Measurements from ENCODE around the gene UNC80. TPM values are rescaled to one million over a fixed set of nuclear protein-coding genes. Genes with fewer than 3 reads are reported as not detected.

Gene UNC80
- polyA plus RNA-seq, 3 donors, result 1.3 to 2.6 (median 2.0) TPM

DNA sequence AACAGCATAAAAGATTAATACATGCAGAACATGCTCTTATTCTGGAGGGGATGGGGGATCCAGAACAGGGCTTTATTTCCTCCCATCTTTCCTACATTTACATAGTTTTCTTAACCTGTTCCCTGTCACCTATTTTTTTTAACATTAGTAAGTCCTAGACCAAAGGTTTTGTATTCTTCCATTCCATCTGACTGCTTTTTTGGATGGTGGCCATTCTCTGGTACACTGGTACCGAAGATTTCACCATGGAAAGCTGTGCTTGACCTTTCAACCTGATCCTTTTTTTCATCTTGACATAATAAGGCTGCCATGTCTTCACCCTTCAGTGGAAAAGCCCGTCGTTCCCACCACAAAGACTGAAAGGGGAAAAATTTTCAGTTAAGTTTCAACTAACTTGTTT lies 251.2 kb downstream of the UNC80 start:
- DNase-seq, result no peak

DNA sequence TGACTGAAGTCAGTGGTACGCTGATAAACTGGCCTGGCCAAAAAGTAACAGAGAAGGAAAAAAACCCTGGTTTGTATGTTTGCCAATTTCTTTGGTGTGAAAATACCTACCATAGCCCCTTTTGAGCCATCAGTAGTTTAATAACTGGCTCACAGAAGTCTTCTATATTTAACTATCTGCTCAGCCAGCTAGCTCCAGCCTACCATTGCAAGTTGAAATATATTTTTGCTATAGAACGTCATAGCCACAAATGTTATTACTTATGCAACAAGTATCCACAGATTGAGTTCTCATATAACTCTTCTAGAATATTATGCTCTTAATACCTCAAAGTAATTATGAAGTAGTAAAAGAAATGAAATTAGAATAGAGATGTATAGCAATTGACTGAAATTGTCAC lies 256.0 kb downstream of the UNC80 start:
- no peak for DNase-seq

DNA sequence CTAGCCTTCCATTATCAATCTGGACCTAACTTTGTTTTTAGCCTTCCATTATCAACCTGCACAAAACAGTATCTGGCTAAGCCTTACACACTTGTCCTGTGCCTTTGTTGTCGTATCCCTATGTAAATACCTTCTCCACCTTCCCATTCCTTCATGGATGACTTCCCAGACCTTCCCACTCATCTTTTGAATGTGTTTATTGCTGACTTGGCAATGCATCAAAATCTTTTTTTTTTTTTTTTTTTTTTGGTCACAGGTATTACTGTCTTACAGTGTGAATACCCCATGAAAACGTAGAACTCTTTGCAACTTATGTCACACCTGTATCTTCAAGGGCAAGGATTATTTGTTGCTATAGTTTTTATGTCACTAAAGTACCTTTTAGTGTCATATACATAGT lies 256.5 kb downstream of the UNC80 start:
- DNase-seq, result no peak

DNA sequence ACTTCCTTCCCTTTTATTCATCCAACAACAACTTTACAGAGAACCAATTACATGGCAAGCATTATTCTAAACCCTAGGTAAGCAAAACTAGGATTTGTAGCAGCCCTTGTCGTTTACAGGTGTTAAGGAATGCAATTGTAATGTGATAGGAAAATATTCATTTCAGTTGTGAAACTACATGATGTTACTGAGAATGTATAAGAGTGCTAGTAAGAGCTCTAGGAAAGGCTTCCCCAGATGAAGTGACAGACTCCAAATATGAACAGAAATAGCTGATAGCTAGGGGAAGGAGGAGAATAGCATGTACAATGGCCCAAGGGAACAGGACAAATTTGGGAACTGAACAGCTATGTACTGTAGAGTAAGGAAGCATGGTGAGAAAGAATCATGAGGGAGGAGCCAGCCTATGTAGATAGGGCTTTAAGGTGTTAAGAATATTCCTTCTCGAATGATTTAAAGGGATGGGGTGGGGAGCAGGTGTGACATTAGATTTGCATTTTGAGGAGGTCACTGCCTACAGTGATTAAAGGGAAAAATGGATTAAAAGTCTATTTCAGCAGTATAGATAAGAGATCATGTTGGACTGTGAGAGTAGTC lies 262.6 kb downstream of the UNC80 start:
- no peak for DNase-seq

DNA sequence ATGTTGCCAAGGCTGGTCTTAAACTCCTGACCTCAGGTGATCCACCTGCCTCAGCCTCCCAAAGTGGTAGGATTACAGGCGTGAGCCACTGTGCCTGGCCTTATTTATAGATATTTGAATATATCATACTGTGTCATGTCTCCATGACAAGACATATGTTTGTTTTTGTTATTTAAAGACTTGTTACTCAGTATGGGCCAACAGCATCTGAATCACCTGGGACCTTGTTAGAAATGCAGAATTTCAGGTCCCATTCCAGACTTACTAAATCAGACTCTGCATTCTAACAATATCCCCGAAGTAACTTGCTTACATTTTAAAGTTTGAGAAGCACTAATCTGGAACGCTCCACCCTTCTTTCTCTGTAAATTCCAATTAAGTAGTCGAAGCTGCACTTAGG lies 264.0 kb downstream of the UNC80 start:
- no peak for DNase-seq

DNA sequence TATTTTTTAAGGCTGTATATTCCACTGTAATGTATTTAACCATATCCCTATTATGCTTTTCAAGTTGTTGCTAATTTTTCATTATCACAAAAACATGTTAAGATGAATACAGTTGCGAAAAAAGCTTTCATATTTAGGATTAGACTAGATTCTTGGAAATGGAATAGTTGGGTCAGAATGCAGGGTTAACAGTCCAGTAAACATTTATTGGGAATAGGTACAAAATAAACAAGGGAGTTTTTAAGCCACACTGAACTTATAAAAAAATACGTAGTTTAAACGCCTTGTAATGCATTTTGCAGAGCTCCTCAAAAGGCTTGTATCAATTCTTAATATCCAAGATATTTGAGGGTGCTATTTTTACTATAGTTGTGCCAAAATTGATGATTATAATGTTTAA lies 266.4 kb downstream of the UNC80 start:
- DNase-seq, result no peak

DNA sequence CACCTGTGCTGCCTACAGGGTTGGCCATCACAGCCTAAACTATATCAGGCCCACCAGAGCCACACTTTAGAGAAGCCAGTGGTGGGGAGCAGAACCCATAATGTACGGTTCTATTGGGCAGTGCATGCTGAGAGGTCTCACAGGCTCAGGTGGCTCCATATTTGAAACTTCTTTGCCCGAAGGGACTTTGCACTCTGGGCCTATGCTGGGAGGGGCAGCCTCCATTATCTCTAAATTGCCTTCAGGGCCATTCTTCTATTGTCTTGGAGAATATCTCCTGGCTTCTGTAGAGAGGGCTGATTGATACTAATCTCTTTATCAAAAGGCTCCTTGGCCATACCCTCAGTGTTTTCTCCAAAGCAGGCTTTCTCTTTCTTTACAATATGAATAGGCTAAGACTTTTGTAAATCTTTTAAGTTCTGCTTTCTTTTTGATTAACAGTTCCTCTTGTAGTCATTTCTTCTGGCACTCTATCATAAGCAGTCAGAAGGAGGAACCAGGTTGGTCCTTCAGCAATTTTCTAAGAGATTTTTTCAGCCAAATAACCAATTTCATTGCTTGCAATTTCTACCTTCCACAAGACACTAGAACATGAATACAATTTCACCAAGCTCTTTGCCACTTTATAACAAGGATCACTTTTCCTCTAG lies 275.3 kb downstream of the UNC80 start:
- no peak for DNase-seq

Other genes with a start within 250 kb of the UNC80 start
- 10 to 100 TPM; 59.3 to 63.8 (median 62.9) TPM for gene RPE, start 230.8 kb downstream of the UNC80 start, polyA plus RNA-seq (ENCODE audit: insufficient read length in 3 of 3)